H9 (cell line): Measurements from ENCODE around the gene NEUROD4. TPM values are rescaled to one million over a fixed set of nuclear protein-coding genes. Genes with fewer than 3 reads are reported as not detected.

Source experiments
- DNase-seq: peaks from one replicate; pipeline ENCODE4 v3.0.0-alpha.2; 2017
- H2AFZ ChIP-seq: one replicate; pipeline ENCODE4 v1.6.1; 2013; ENCODE audit warnings: mild to moderate bottlenecking, low read length, control low read depth, moderate library complexity
- H2AK5ac ChIP-seq: 2 replicates; pipeline ENCODE4 v1.6.1; 2013; ENCODE audit warnings: low read length, control low read depth, mixed read lengths; ENCODE audit not compliant: insufficient read length
- H2BK120ac ChIP-seq: one replicate; pipeline ENCODE4 v1.6.1; 2013; ENCODE audit warnings: low read depth, mild to moderate bottlenecking, low read length, control low read depth, inconsistent platforms; ENCODE audit not compliant: poor library complexity, severe bottlenecking
- H2BK12ac ChIP-seq: 2 replicates; pipeline ENCODE4 v1.6.1; 2013; ENCODE audit warnings: low read length, control low read depth, mixed read lengths, low read depth; ENCODE audit not compliant: insufficient read length
- H2BK15ac ChIP-seq: 2 replicates; pipeline ENCODE4 v1.6.1; 2013; ENCODE audit warnings: low read depth, low read length, control low read depth
- H2BK20ac ChIP-seq: one replicate; pipeline ENCODE4 v1.6.1; 2013; ENCODE audit warnings: low read depth, mild to moderate bottlenecking, low read length, control low read depth, inconsistent platforms; ENCODE audit not compliant: poor library complexity, severe bottlenecking
- H2BK5ac ChIP-seq: 2 replicates; pipeline ENCODE4 v1.6.1; 2013; ENCODE audit warnings: low read length, control low read depth, mixed read lengths; ENCODE audit not compliant: insufficient read length
- H3K14ac ChIP-seq: 2 replicates; pipeline ENCODE4 v1.6.1; 2013; ENCODE audit warnings: low read length, control low read depth; ENCODE audit not compliant: insufficient read depth
- H3K18ac ChIP-seq: 2 replicates; pipeline ENCODE4 v1.6.1; 2013; ENCODE audit warnings: low read depth, mild to moderate bottlenecking, mixed read lengths, low read length, control low read depth; ENCODE audit not compliant: insufficient read length
- H3K23ac ChIP-seq: 2 replicates; pipeline ENCODE4 v1.6.1; 2013; ENCODE audit warnings: low read length, control low read depth, mixed read lengths, low read depth; ENCODE audit not compliant: insufficient read length
- H3K23me2 ChIP-seq: 2 replicates; pipeline ENCODE4 v1.6.1; 2013; ENCODE audit warnings: low read depth, mild to moderate bottlenecking, mixed read lengths, low read length, control low read depth; ENCODE audit not compliant: insufficient read length, poor library complexity, severe bottlenecking
- H3K27ac ChIP-seq: 2 replicates; pipeline ENCODE4 v1.5.1; 2013; ENCODE audit warnings: low read length, control low read depth, mixed read lengths, low read depth; ENCODE audit not compliant: insufficient read length
- H3K27me3 ChIP-seq: 2 replicates; pipeline ENCODE4 v1.6.1; 2013; ENCODE audit warnings: low read length, control low read depth, inconsistent platforms; ENCODE audit not compliant: insufficient read depth
- H3K4ac ChIP-seq: 2 replicates; pipeline ENCODE4 v1.6.1; 2013; ENCODE audit warnings: low read depth, mild to moderate bottlenecking, control low read depth, inconsistent platforms, low read length, moderate library complexity
- H3K4me1 ChIP-seq: 2 replicates; pipeline ENCODE4 v1.6.1; 2013; ENCODE audit warnings: low read length, control low read depth, inconsistent platforms; ENCODE audit not compliant: insufficient read depth
- H3K4me2 ChIP-seq: 2 replicates; pipeline ENCODE4 v1.6.1; 2013; ENCODE audit warnings: low read length, control low read depth, mixed read lengths; ENCODE audit not compliant: insufficient read length, insufficient read depth
- H3K56ac ChIP-seq: 2 replicates; pipeline ENCODE4 v1.6.1; 2013; ENCODE audit warnings: low read depth, mild to moderate bottlenecking, mixed read lengths, low read length, control low read depth; ENCODE audit not compliant: insufficient read length
- H3K79me1 ChIP-seq: 2 replicates; pipeline ENCODE4 v1.6.1; 2013; ENCODE audit warnings: low read depth, mild to moderate bottlenecking, moderate library complexity, low read length, control low read depth, inconsistent platforms; ENCODE audit not compliant: insufficient read depth, poor library complexity, severe bottlenecking
- H3K79me2 ChIP-seq: 2 replicates; pipeline ENCODE4 v1.6.1; 2013; ENCODE audit warnings: low read length, control low read depth, inconsistent platforms; ENCODE audit not compliant: insufficient read depth
- H3K9ac ChIP-seq: 2 replicates; pipeline ENCODE4 v1.6.1; 2013; ENCODE audit warnings: low read length, control low read depth, mixed read lengths; ENCODE audit not compliant: insufficient read length; ENCODE audit errors: extremely low read depth
- H3K9me3 ChIP-seq: one replicate; pipeline ENCODE4 v1.6.1; 2013; ENCODE audit warnings: low read depth, low read length, inconsistent platforms; ENCODE audit not compliant: control insufficient read depth
- H3T11ph ChIP-seq: one replicate; pipeline ENCODE4 v1.6.1; 2013; ENCODE audit warnings: mild to moderate bottlenecking, low read length, control low read depth, inconsistent platforms
- H4K20me1 ChIP-seq: one replicate; pipeline ENCODE4 v1.6.1; 2013; ENCODE audit not compliant: control insufficient read depth, insufficient read length, insufficient read depth
- H4K5ac ChIP-seq: 2 replicates; pipeline ENCODE4 v1.6.1; 2013; ENCODE audit warnings: low read depth, mild to moderate bottlenecking, mixed read lengths, low read length, control low read depth; ENCODE audit not compliant: insufficient read length
- H4K8ac ChIP-seq: replicated peaks from 2 replicates; pipeline ENCODE4 v1.6.1; 2013; ENCODE audit warnings: low read length, control low read depth, mixed read lengths, low read depth; ENCODE audit not compliant: insufficient read length
- H4K91ac ChIP-seq: 2 replicates; pipeline ENCODE4 v1.6.1; 2013; ENCODE audit warnings: low read depth, mild to moderate bottlenecking, moderate library complexity, mixed read lengths, low read length, control low read depth; ENCODE audit not compliant: insufficient read length
- H3K27ac Mint-ChIP-seq, 3 experiments: 2 replicates in 2 of 3; 3 replicates in 1 of 3; pipeline ENCODE4 v1.8.0; 2020 to 2021; ENCODE audit warnings: mixed read lengths in 3 of 3, mild to moderate bottlenecking in 1 of 3, moderate library complexity in 1 of 3
- H3K27me3 Mint-ChIP-seq: 2 replicates; pipeline ENCODE4 v1.8.0; 2021; ENCODE audit warnings: low read depth, mild to moderate bottlenecking, moderate library complexity, mixed read lengths
- H3K36me3 Mint-ChIP-seq, 3 experiments: 2 replicates in 2 of 3; 3 replicates in 1 of 3; pipeline ENCODE4 v1.8.0; 2020 to 2021; ENCODE audit warnings: low read depth in 3 of 3, mixed read lengths in 3 of 3; ENCODE audit not compliant: insufficient read depth in 1 of 3
- H3K4me1 Mint-ChIP-seq, 2 experiments: 2 replicates each; pipeline ENCODE4 v1.8.0; 2020; ENCODE audit warnings: mixed read lengths in 2 of 2
- H3K4me3 Mint-ChIP-seq, 2 experiments: 2 replicates in 1 of 2; 3 replicates in 1 of 2; pipeline ENCODE4 v1.8.0; 2020 to 2021; ENCODE audit warnings: mild to moderate bottlenecking in 2 of 2, mixed read lengths in 2 of 2, moderate library complexity in 1 of 2
- H3K9me3 Mint-ChIP-seq, 2 experiments: 2 replicates in 1 of 2; 3 replicates in 1 of 2; pipeline ENCODE4 v1.8.0; 2020; ENCODE audit warnings: mild to moderate bottlenecking in 2 of 2, mixed read lengths in 2 of 2, moderate library complexity in 1 of 2
- WGBS: extraction: QIAGEN DNeasy Blood & Tissue Kit; methylation state at CpG from one replicate; pipeline ENCODE4 v1.1.7; 2013; ENCODE audit warnings: missing lambda C conversion rate, low lambda C conversion rate, mixed read lengths; ENCODE audit not compliant: insufficient read length; ENCODE audit errors: extremely low coverage; 5-methylcytosine and 5-hydroxymethylcytosine counted together
- total RNA-seq: library from RNA; stranded (reverse); gene quantifications from 2 replicates; pipeline ENCODE4 v1.2.1, GENCODE V29; 2021
- TF ChIP-seq, protein P1 (sequence below): fragments of 200-600 bp; sonication (generic); conservative IDR thresholded peaks from 3 replicates; pipeline ENCODE4 v1.8.0; 2021; ENCODE audit warnings: antibody characterized with exemption, mild to moderate bottlenecking

The NEUROD4 gene
- total RNA-seq, 1 experiment from 2014 or later, result not detected

DNA sequence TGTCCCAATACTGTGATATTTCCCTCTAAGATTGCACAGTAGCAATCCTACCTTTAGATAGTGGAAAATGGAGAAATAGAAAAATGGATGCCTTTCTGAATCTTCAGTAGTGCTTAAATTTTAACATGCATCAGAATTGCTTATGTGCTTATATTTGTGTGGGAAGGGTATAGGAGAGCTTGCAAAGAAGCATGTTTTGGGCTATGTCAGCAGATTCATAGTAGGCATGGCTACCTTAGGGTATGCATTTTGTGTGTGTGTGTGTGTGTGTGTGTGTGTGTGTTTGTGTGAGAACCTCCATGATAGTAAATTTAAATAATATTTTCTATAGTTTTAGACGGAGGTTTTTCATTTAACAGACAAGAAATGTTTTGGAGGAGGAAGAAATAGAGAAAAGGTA lies 38.3 kb downstream of the NEUROD4 start:
- no peak overlapping the region for H2BK5ac ChIP-seq
- no peak for DNase-seq
- H3K9me3 ChIP-seq, result no peaks in the 10 kb centered on the region
- no peak overlapping the region for H3K56ac ChIP-seq
- H3K23ac ChIP-seq, result no peak overlapping the region
- H2AFZ ChIP-seq, result no peak overlapping the region
- H3K27ac ChIP-seq, result no peak overlapping the region
- H3K79me1 ChIP-seq, result no peaks in the 10 kb centered on the region
- no peak overlapping the region for H3K9ac ChIP-seq
- no peak overlapping the region for H3K18ac ChIP-seq
- no peak overlapping the region for H3K4me2 ChIP-seq
- TF ChIP-seq, protein P1, sequence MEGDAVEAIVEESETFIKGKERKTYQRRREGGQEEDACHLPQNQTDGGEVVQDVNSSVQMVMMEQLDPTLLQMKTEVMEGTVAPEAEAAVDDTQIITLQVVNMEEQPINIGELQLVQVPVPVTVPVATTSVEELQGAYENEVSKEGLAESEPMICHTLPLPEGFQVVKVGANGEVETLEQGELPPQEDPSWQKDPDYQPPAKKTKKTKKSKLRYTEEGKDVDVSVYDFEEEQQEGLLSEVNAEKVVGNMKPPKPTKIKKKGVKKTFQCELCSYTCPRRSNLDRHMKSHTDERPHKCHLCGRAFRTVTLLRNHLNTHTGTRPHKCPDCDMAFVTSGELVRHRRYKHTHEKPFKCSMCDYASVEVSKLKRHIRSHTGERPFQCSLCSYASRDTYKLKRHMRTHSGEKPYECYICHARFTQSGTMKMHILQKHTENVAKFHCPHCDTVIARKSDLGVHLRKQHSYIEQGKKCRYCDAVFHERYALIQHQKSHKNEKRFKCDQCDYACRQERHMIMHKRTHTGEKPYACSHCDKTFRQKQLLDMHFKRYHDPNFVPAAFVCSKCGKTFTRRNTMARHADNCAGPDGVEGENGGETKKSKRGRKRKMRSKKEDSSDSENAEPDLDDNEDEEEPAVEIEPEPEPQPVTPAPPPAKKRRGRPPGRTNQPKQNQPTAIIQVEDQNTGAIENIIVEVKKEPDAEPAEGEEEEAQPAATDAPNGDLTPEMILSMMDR, result no peak
- no peak overlapping the region for H3T11ph ChIP-seq
- Mint-ChIP-seq H3K27me3 (peaks cover 2% of the 10 kb centered on the region; the same call in 1 of the 2 replicates), H3K4me3 (no peak overlapping the region), H3K9me3 (no peaks in the 10 kb centered on the region), H3K27ac (no peak overlapping the region), H3K36me3 (no peaks in the 10 kb centered on the region), H3K4me1 (peaks cover 27% of the 10 kb centered on the region in 2 experiments)
- H3K4ac ChIP-seq, result no peak overlapping the region
- no peaks in the 10 kb centered on the region for H3K27me3 ChIP-seq
- no CpG with 5 or more reads among the region's 1 CpG for WGBS
- no peak overlapping the region for H2BK20ac ChIP-seq
- H4K20me1 ChIP-seq, result no peaks in the 10 kb centered on the region
- no peaks in the 10 kb centered on the region for H3K23me2 ChIP-seq
- H4K8ac ChIP-seq, result no peak overlapping the region
- H4K5ac ChIP-seq, result no peak overlapping the region
- peaks cover 7% of the 10 kb centered on the region; the same call in 1 of the 2 replicates for H3K4me1 ChIP-seq
- no peak overlapping the region for H2AK5ac ChIP-seq
- H3K79me2 ChIP-seq, result no peaks in the 10 kb centered on the region
- no peak overlapping the region for H4K91ac ChIP-seq
- H3K14ac ChIP-seq, result no peak overlapping the region
- no peak overlapping the region for H2BK15ac ChIP-seq
- no peak overlapping the region for H2BK12ac ChIP-seq
- no peak overlapping the region for H2BK120ac ChIP-seq
